ENCODE results near the gene HOXA9. TPM values are rescaled to one million over a fixed set of nuclear protein-coding genes. Genes with fewer than 3 reads are reported as not detected.

The HOXA9 gene
- total RNA-seq, 1 donor from 2014 or later, result 14.5 TPM

DNA sequence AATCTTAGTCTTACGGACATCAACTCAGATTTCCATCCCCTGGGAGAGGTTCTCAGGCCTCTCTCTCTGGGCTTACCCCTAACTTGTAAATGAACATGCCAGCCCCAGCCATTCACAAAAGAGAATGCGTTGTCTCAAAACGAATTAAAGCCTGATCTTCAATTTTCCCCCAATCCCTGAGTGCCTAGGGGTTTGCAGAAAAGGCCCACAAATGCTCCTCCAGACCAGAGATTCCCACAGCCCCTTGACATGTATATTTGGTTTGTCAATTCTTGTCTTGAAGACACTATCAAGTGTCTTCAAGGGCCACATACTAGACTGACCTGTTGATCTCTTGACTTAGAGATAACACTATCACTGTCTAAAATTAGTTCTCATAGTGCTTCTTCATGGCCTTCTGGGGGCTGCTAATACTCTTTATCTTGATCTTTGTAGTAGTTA lies 46.4 kb upstream of the HOXA9 start:
- no peak overlapping the region for H3K27ac Mint-ChIP-seq
- peaks cover 22% of the 10 kb centered on the region for H3K4me1 Mint-ChIP-seq
- no peak for DNase-seq (ENCODE audit: low spot score in 2 of 2, unreplicated experiment in 2 of 2)
- H3K27me3 Mint-ChIP-seq (ENCODE audit: low read depth), result peaks cover 99% of the 10 kb centered on the region
- no peak overlapping the region for H3K4me3 Mint-ChIP-seq
- no peaks in the 10 kb centered on the region for H3K36me3 Mint-ChIP-seq
- H3K9me3 Mint-ChIP-seq, result no peaks in the 10 kb centered on the region
- TF ChIP-seq, protein P1, sequence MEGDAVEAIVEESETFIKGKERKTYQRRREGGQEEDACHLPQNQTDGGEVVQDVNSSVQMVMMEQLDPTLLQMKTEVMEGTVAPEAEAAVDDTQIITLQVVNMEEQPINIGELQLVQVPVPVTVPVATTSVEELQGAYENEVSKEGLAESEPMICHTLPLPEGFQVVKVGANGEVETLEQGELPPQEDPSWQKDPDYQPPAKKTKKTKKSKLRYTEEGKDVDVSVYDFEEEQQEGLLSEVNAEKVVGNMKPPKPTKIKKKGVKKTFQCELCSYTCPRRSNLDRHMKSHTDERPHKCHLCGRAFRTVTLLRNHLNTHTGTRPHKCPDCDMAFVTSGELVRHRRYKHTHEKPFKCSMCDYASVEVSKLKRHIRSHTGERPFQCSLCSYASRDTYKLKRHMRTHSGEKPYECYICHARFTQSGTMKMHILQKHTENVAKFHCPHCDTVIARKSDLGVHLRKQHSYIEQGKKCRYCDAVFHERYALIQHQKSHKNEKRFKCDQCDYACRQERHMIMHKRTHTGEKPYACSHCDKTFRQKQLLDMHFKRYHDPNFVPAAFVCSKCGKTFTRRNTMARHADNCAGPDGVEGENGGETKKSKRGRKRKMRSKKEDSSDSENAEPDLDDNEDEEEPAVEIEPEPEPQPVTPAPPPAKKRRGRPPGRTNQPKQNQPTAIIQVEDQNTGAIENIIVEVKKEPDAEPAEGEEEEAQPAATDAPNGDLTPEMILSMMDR (IDR thresholded peaks at IDR 0.05; ENCODE audit: unreplicated experiment), result no peak

DNA sequence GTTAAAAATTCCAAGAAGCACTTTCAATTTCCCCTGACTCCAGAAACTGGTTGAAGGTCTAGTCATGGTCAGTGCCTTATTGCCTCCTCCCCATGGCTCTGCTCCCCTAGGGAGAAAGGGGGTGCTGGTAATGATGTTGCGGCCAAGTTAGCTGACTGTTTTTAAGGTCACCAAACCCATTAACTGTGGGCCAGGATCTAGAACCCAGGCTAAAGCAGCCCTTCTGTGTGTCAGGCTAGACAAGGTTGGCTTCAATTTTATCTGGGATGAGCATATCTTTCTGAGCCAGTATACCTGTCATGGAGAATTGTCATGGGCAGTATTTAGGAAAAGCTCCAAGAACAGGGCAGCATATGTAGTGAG lies 45.7 kb upstream of the HOXA9 start:
- H3K9me3 Mint-ChIP-seq, result no peaks in the 10 kb centered on the region
- H3K4me1 Mint-ChIP-seq, result peaks cover 20% of the 10 kb centered on the region
- H3K27ac Mint-ChIP-seq, result no peak overlapping the region
- no peak overlapping the region for H3K4me3 Mint-ChIP-seq
- TF ChIP-seq, protein P1 (IDR thresholded peaks at IDR 0.05; ENCODE audit: unreplicated experiment), result no peak
- DNase-seq (ENCODE audit: low spot score in 2 of 2, unreplicated experiment in 2 of 2), result no peak
- no peaks in the 10 kb centered on the region for H3K36me3 Mint-ChIP-seq
- H3K27me3 Mint-ChIP-seq (ENCODE audit: low read depth), result peaks cover 99% of the 10 kb centered on the region

DNA sequence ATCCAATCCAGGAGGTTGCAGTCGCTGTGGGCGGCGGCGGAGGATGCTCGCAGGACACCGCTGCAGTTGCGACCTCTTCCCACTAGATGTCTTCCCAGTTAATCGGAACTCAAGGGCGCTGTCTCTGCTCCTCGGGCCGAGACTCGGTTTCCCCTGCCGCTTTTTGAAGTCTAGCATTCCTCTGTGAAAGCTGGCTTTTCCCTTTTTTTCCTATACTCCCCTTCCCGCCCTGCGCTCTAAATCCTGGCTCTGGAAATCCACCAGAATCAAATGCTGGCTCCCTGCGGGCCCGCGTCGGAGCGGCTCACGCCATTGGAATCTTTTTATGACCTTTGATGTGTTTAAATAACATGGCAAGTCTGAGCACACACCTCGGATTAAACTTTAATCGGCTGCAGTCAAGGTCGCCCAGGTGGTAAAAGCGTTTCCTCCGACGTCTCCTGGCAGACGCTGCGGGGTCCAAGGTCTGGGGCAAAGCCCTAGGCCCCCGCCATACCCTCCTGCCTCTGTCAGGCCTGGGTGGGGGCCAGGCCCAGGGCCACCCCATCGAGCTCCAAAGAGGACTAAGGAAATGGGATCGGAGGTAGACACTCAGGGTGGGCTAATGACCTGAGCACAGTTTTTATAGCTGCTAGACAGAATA lies 45.2 kb upstream of the HOXA9 start:
- Mint-ChIP-seq H3K36me3 (no peaks in the 10 kb centered on the region), H3K4me3 (peak overlapping the region; percentile 46), H3K27ac (no peak overlapping the region), H3K9me3 (no peaks in the 10 kb centered on the region), H3K4me1 (peaks cover 21% of the 10 kb centered on the region), H3K27me3 (ENCODE audit: low read depth) (peaks cover 99% of the 10 kb centered on the region)
- DNase-seq (ENCODE audit: low spot score in 2 of 2, unreplicated experiment in 2 of 2), result no peak
- TF ChIP-seq, protein P1 (IDR thresholded peaks at IDR 0.05; ENCODE audit: unreplicated experiment), result peak; percentile 86

DNA sequence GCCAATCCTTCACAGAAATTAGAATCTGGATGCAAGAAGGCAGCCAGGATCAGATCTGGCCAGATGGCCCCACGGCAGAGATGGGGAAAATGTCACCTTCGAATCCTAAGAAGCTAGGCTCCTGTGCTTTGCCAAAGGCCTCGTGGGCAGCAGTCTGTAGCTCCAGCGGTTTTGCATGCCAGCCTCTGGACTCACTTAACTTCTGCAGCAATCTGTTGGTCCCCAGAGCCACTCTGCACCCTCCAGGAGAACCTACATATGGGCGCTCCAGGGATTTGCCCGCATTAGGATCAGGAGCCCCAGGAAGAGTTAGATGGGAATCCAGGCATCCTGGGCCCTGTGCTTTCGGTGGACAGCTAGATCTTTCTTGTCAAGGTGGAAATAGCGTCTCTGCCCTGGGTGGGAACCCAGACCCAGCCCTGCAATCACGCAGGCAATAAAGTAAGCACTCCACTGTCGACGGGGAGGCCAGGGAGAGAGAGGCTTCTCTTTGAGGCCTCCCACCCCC lies 44.6 kb upstream of the HOXA9 start:
- Mint-ChIP-seq H3K36me3 (no peaks in the 10 kb centered on the region), H3K9me3 (no peaks in the 10 kb centered on the region), H3K4me1 (peaks cover 25% of the 10 kb centered on the region), H3K27me3 (ENCODE audit: low read depth) (peaks cover 99% of the 10 kb centered on the region), H3K4me3 (no peak overlapping the region), H3K27ac (no peak overlapping the region)
- TF ChIP-seq, protein P1 (IDR thresholded peaks at IDR 0.05; ENCODE audit: unreplicated experiment), result no peak
- no peak for DNase-seq (ENCODE audit: low spot score in 2 of 2, unreplicated experiment in 2 of 2)

DNA sequence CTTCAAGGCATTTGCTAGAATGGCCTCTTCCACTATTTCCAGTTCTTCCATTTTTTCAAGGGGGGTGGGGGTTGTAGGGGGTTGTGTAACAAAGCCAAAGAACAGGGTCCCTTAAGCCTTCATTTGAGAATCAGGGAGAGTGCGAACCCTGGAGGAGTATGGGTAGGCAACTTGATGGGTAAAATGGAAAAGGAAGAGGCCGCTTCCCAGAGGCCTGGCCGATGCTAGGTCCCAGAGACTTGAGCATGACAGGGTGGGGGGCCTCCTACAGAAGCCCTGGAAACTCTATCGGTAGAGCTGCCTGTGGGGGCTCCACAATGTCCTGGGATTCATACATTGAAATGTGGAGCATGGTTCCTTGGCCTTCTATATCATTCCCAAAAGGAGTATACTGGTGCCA lies 43.7 kb upstream of the HOXA9 start:
- no peak overlapping the region for H3K27ac Mint-ChIP-seq
- H3K4me3 Mint-ChIP-seq, result no peak overlapping the region
- H3K27me3 Mint-ChIP-seq (ENCODE audit: low read depth), result peaks cover 99% of the 10 kb centered on the region
- H3K36me3 Mint-ChIP-seq, result no peaks in the 10 kb centered on the region
- peaks cover 29% of the 10 kb centered on the region for H3K4me1 Mint-ChIP-seq
- DNase-seq (ENCODE audit: low spot score in 2 of 2, unreplicated experiment in 2 of 2), result no peak
- no peaks in the 10 kb centered on the region for H3K9me3 Mint-ChIP-seq
- TF ChIP-seq, protein P1 (IDR thresholded peaks at IDR 0.05; ENCODE audit: unreplicated experiment), result no peak
